Stomach (tissue), 4 donors: ENCODE results near the gene DHX8.

ENCODE experiments used
- CTCF ChIP-seq, 7 experiments: fragments of 450-650 bp in 4 of 7; fragments of 200-600 bp in 3 of 7; sonication (generic) in 3 of 7; IDR thresholded peaks; one replicate each; pipeline ENCODE4 v1.5.1; 2016 to 2019; ENCODE audit warnings: antibody characterized with exemption in 7 of 7, control low read depth in 2 of 7, mild to moderate bottlenecking in 1 of 7
- EP300 ChIP-seq: sonication (generic); formaldehyde crosslinking; IDR thresholded peaks from one replicate; pipeline ENCODE4 v1.6.1; 2017; ENCODE audit warnings: antibody characterized with exemption
- POLR2A ChIP-seq, 4 donors: fragments of 450-650 bp; IDR thresholded peaks; one replicate each; pipeline ENCODE4 v1.6.1; 2016; ENCODE audit warnings: antibody characterized with exemption in 4 of 4, control low read depth in 2 of 4, mild to moderate bottlenecking in 1 of 4, moderate library complexity in 1 of 4
- POLR2AphosphoS5 ChIP-seq, 3 donors: sonication (generic); formaldehyde crosslinking; IDR thresholded peaks; one replicate each; pipeline ENCODE4 v1.6.1; 2016; ENCODE audit warnings: antibody characterized with exemption in 3 of 3

- no peak for TF ChIP-seq POLR2AphosphoS5 (IDR thresholded peaks at IDR 0.05)
- TF ChIP-seq CTCF (IDR thresholded peaks at IDR 0.05) = no peak
- TF ChIP-seq EP300 = no peak
- no peak for TF ChIP-seq POLR2A (IDR thresholded peaks at IDR 0.05)
Observed at GRCh38 chr17:43528988-43529814, 45.4 kb downstream of the DHX8 start.
